HepG2 (cell line): Measurements from ENCODE around the gene NKIRAS1. TPM values are rescaled to one million over a fixed set of nuclear protein-coding genes. Genes with fewer than 3 reads are reported as not detected.

Experiments
- ATAC-seq: fragments of 200-7000 bp; cut with Tn5 transposase; 3 replicates; pipeline ENCODE4 v1.9.1; 2020; ENCODE audit warnings: mild to moderate bottlenecking, moderate library complexity
- BruUV-seq: library from RNA; stranded (reverse); fragments of 400-500 nt; replicated peaks from 2 replicates; lab custom pipeline; 2021; lab: Mats Ljungman, UMichigan
- CTCF ChIA-PET: fragments of 300-600 bp; formaldehyde crosslinking; extraction: SDS; loops from one replicate; lab custom pipeline; 2021; ENCODE audit warnings: low total read pairs, inconsistent platforms, low intra/inter-chr PET ratio; lab: Yijun Ruan, JAX
- POLR2A ChIA-PET: fragments of 350-600 bp; sonication (Branson Sonifier 250); formaldehyde crosslinking; loops from one replicate; lab custom pipeline; 2020; ENCODE audit warnings: antibody characterized with exemption, inconsistent platforms; lab: Yijun Ruan, JAX
- DNase-seq: peaks from one replicate; pipeline ENCODE4 v3.0.0-alpha.2; 2015; ENCODE audit warnings: low spot score
- FAIRE-seq: peaks from 3 replicates; lab custom pipeline; 2011; peaks lifted over from hg19 to GRCh38; lab: Jason Lieb, UNC
- H2AFZ ChIP-seq: one replicate; pipeline ENCODE4 v1.6.1; 2011; ENCODE audit warnings: low read length, inconsistent platforms
- H3K27ac ChIP-seq: fragments of 300-600 bp; 3 replicates; pipeline ENCODE4 v1.8.0; 2011; ENCODE audit warnings: mixed run types, mild to moderate bottlenecking, mixed read lengths, low read length, inconsistent platforms; ENCODE audit not compliant: insufficient read depth; ENCODE audit errors: extremely low read length
- H3K27me3 ChIP-seq, 2 experiments: fragments of 200-600 bp in 1 of 2; 2 replicates in 1 of 2; 3 replicates in 1 of 2; pipeline versions ENCODE4 v1.6.0 to v1.8.0; 2011; ENCODE audit warnings: low read length in 2 of 2, mild to moderate bottlenecking in 2 of 2, moderate library complexity in 2 of 2, inconsistent platforms in 1 of 2; ENCODE audit not compliant: insufficient read depth in 2 of 2, control insufficient read depth in 1 of 2
- H3K36me3 ChIP-seq, 2 experiments: fragments of 200-600 bp in 1 of 2; replicated peaks in 1 of 2; 2 replicates in 1 of 2; 3 replicates in 1 of 2; pipeline versions ENCODE4 v1.5.1 to v1.8.0; 2011; ENCODE audit warnings: low read length in 2 of 2, inconsistent platforms in 1 of 2; ENCODE audit not compliant: insufficient read depth in 2 of 2, control insufficient read depth in 1 of 2
- H3K4me1 ChIP-seq: 2 replicates; pipeline ENCODE4 v1.5.1; 2012; ENCODE audit warnings: low read length, inconsistent platforms; ENCODE audit not compliant: insufficient read depth
- H3K4me2 ChIP-seq: 2 replicates; pipeline ENCODE4 v1.6.0; 2011; ENCODE audit warnings: low read depth, low read length, inconsistent platforms
- H3K4me3 ChIP-seq, 3 experiments: fragments of 200-600 bp in 1 of 3; sonication (generic), shearing (Covaris generic) in 1 of 3; replicated peaks in 1 of 3; 2 replicates each; pipeline ENCODE4 v1.5.1; 2011 to 2016; ENCODE audit warnings: low read length in 3 of 3, inconsistent platforms in 2 of 3, low read depth in 2 of 3, mild to moderate bottlenecking in 2 of 3, control low read depth in 1 of 3, mixed read lengths in 1 of 3; ENCODE audit not compliant: insufficient read depth in 1 of 3
- H3K79me2 ChIP-seq: one replicate; pipeline ENCODE4 v1.6.1; 2011; ENCODE audit warnings: low read length, inconsistent platforms; ENCODE audit not compliant: insufficient read depth
- H3K9ac ChIP-seq: 2 replicates; pipeline ENCODE4 v1.6.0; 2011; ENCODE audit warnings: mild to moderate bottlenecking, low read depth, low read length, inconsistent platforms; ENCODE audit not compliant: insufficient read depth
- H3K9me3 ChIP-seq: 2 replicates; pipeline ENCODE4 v1.5.1; 2012; ENCODE audit warnings: mild to moderate bottlenecking, low read length
- H4K20me1 ChIP-seq: 2 replicates; pipeline ENCODE4 v1.6.0; 2011; ENCODE audit warnings: inconsistent platforms, mild to moderate bottlenecking, low read length, moderate library complexity; ENCODE audit not compliant: insufficient read depth
- ARHGAP35 ChIP-seq: sonication (generic); formaldehyde crosslinking; IDR thresholded peaks from 2 replicates; pipeline ENCODE4 v1.9.0; 2022; ENCODE audit warnings: mild to moderate bottlenecking, inconsistent platforms, moderate library complexity, missing genetic modification reagents, borderline replicate concordance
- MEIS2 ChIP-seq: sonication (generic); formaldehyde crosslinking; IDR thresholded peaks from 2 replicates; pipeline ENCODE4 v1.9.0; 2021; ENCODE audit warnings: mild to moderate bottlenecking, missing genetic modification reagents
- PCBP2 ChIP-seq: fragments of 200-400 bp; formaldehyde crosslinking; optimal IDR thresholded peaks from 2 replicates; pipeline ENCODE3; 2018; ENCODE audit warnings: low read length, low read depth; ENCODE audit not compliant: poor library complexity, severe bottlenecking
- RBAK ChIP-seq: sonication (generic); formaldehyde crosslinking; IDR thresholded peaks from 2 replicates; pipeline ENCODE4 v1.5.1; 2020; ENCODE audit warnings: mild to moderate bottlenecking, missing genetic modification reagents
- SP4 ChIP-seq: sonication (generic); formaldehyde crosslinking; IDR thresholded peaks from 2 replicates; pipeline ENCODE4 v1.8.1; 2023; ENCODE audit warnings: mild to moderate bottlenecking, missing genetic modification reagents
- ZKSCAN5 ChIP-seq: sonication (generic); formaldehyde crosslinking; IDR thresholded peaks from 2 replicates; pipeline ENCODE4 v1.5.1; 2020; ENCODE audit warnings: mild to moderate bottlenecking, missing genetic modification reagents
- ZNF136 ChIP-seq: sonication (generic); formaldehyde crosslinking; IDR thresholded peaks from 2 replicates; pipeline ENCODE4 v1.8.1; 2022; ENCODE audit warnings: low read depth, mild to moderate bottlenecking, moderate library complexity, missing genetic modification reagents
- ZNF335 ChIP-seq: sonication (generic); formaldehyde crosslinking; IDR thresholded peaks from 2 replicates; pipeline ENCODE4 v1.4.0; 2020; ENCODE audit warnings: missing genetic modification reagents
- WGBS: methylation state at CpG from one replicate; pipeline ENCODE4 v1.1.6; 2017; ENCODE audit warnings: low lambda C conversion rate; 5-methylcytosine and 5-hydroxymethylcytosine counted together
- in situ Hi-C: cut with HindIII; loops from 2 replicates; pipeline ENCODE4 v1.10.0; 2017; ENCODE audit warnings: low pct_unique_long_range_greater_than_20kb; ENCODE audit not compliant: extremely low pct_ligation_motif_present
- intact Hi-C: fragments of 100-400 bp; cut with micrococcal nuclease; formaldehyde crosslinking; loops from one replicate; pipeline ENCODE4 v1.10.0; 2022; ENCODE audit not compliant: unreplicated experiment
- polyA plus RNA-seq, 8 experiments: library from polyadenylated mRNA; depleted of rRNA in 3 of 8; stranded (reverse) in 7 of 8; unstranded in 1 of 8; fragments of >200 nt; fragmentation: Illumina TruSeq in 4 of 8; extraction: Trizol in 4 of 8; gene quantifications; 2 replicates each; pipeline versions ENCODE4 v1.2.1 to v1.2.3, GENCODE V29; 2011 to 2016; ENCODE audit warnings: low read depth in 4 of 8, missing spikeins in 1 of 8, mixed read lengths in 1 of 8; ENCODE audit not compliant: insufficient read depth in 1 of 8
- total RNA-seq, 5 experiments: library from RNA; depleted of rRNA; stranded (reverse); fragments of >200 nt; fragmentation: Illumina TruSeq; extraction: Trizol; gene quantifications; 2 replicates each; pipeline ENCODE4 v1.2.3, GENCODE V29; 2016; ENCODE audit warnings: low read depth in 1 of 5
- TF ChIP-seq, protein P1 (sequence below): sonication (generic); formaldehyde crosslinking; IDR thresholded peaks from 2 replicates; pipeline ENCODE4 v1.5.1; 2020; ENCODE audit warnings: mild to moderate bottlenecking, missing genetic modification reagents, moderate library complexity

NKIRAS1 gene
- total and polyA plus RNA-seq, 2 of the 13 experiments (the other 11 are each of a cell fraction or from before 2014, with no cell fraction given) = 4.3 to 8.0 TPM

DNA sequence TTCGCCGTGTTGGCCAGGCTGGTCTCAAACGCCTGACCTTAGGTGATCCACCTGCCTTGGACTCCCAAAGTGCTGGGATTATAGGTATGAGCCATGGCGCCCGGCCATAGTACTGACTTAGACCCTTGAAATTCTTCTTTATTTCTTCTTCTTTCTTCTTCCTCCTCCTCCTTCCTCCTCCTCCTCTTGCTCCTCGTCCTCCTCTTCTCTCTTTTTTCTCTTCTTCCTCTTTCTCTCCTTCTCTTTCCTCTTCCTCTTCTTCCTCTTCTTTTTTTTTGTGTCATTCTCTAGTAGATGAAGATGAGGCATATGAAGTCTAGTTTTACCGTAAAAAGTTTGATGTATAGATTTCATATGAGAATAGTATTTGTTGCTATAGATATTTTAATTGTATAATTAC lies 9.5 kb upstream of the NKIRAS1 start:
- H3K27ac ChIP-seq = no peak overlapping the region
- DNase-seq = no peak
- H3K79me2 ChIP-seq = no peaks in the 10 kb centered on the region
- H3K4me2 ChIP-seq = no peak overlapping the region
- no peak for FAIRE-seq
- no peaks in the 10 kb centered on the region for H3K9me3 ChIP-seq
- H3K36me3 ChIP-seq = no peaks in the 10 kb centered on the region
- in situ Hi-C loops = no loop called here
- ATAC-seq = no peak
- CTCF ChIA-PET = no interaction called here
- no peak overlapping the region for H3K9ac ChIP-seq
- H2AFZ ChIP-seq = no peak overlapping the region
- no peak overlapping the region for H3K4me3 ChIP-seq
- 71% methylated on average over 7 of the region's 7 CpGs for WGBS
- H4K20me1 ChIP-seq = no peaks in the 10 kb centered on the region
- no peaks in the 10 kb centered on the region for H3K27me3 ChIP-seq
- POLR2A ChIA-PET = interaction anchor here (1.3 to 4.4 kb wide), 2 partner anchors 9 to 38 kb away, joined by 4 to 72 read pairs; partner anchors contain the start of genes NKIRAS1 and RPL15
- no TSS peak for BruUV-seq
- intact Hi-C loops = no loop called here
- TF ChIP-seq ZKSCAN5 (CRISPR knock-in tag) (no peak), ARHGAP35 (CRISPR knock-in tag) (no peak), PCBP2 (no peak), RBAK (no peak), SP4 (CRISPR knock-in tag) (no peak), ZNF335 (CRISPR knock-in tag) (no peak), MEIS2 (no peak), ZNF136 (CRISPR knock-in tag) (no peak)
- TF ChIP-seq, protein P1, sequence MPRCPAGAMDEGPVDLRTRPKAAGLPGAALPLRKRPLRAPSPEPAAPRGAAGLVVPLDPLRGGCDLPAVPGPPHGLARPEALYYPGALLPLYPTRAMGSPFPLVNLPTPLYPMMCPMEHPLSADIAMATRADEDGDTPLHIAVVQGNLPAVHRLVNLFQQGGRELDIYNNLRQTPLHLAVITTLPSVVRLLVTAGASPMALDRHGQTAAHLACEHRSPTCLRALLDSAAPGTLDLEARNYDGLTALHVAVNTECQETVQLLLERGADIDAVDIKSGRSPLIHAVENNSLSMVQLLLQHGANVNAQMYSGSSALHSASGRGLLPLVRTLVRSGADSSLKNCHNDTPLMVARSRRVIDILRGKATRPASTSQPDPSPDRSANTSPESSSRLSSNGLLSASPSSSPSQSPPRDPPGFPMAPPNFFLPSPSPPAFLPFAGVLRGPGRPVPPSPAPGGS (CRISPR knock-in tag) = no peak
- peaks cover 12% of the 10 kb centered on the region for H3K4me1 ChIP-seq
